C4-2B (cell line): Measurements from ENCODE around the gene CRACDL.

Experiments used
- CTCF ChIP-seq: fragments of 450-650 bp; conservative IDR thresholded peaks from 2 replicates; pipeline ENCODE4 v1.5.1; 2017; ENCODE audit warnings: mild to moderate bottlenecking
- ZFX ChIP-seq: fragments of 450-650 bp; IDR thresholded peaks from 2 replicates; pipeline ENCODE4 v1.6.1; 2017

DNA sequence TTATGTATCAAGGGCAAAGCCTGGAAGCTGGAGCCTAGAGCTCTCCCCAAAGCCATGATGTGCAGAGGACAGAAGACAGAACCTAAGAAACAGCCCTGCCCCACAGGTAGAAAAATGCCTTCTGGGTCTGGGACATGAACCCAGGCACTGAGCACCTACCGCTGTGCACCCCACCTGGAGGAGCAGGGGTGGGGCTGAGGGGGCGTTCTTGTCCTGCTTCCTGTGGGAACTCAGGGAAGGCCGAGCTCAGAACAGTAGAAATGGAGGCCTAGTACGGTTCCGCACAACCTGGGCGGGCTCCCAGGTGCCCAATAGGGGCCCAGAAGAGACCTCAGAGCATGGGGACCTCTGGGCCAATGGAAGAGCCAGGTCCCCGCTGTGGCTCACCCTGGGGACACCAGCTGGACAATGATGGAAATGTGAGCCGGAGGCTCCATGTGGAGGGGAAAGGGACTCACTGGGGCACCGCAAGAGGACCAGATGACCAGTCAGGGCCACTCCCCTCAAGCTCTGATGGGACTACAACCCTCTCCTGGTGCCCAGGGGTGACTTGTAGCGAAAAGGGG, 3.2 kb downstream of the CRACDL start:
- TF ChIP-seq CTCF (no peak), ZFX (no peak)
